ENCODE measurements around the gene ERVFRD-1. TPM values are rescaled to one million over a fixed set of nuclear protein-coding genes. Genes with fewer than 3 reads are reported as not detected.

The ERVFRD-1 gene
- total and polyA plus RNA-seq, 2 of the 13 experiments (the other 11 are each of a cell fraction or from before 2014, with no cell fraction given), result not detected

GRCh38 chr6:11055127-11055627, 56.3 kb downstream of the ERVFRD-1 start (continued):
- TF ChIP-seq ZUFSP (CRISPR knock-in tag; IDR thresholded peaks at IDR 0.05; ENCODE audit: borderline replicate concordance) (no peak), RXRA (CRISPR knock-in tag; IDR thresholded peaks at IDR 0.05) (no peak), YEATS4 (CRISPR knock-in tag; IDR thresholded peaks at IDR 0.05; ENCODE audit: borderline replicate concordance) (no peak), ISL2 (CRISPR knock-in tag; IDR thresholded peaks at IDR 0.05) (peak; percentile 73), KDM4B (CRISPR knock-in tag; IDR thresholded peaks at IDR 0.05) (no peak), SP4 (CRISPR knock-in tag; IDR thresholded peaks at IDR 0.05) (no peak), ZNF235 (CRISPR knock-in tag; IDR thresholded peaks at IDR 0.05; ENCODE audit: borderline replicate concordance) (no peak), ZNF510 (CRISPR knock-in tag; IDR thresholded peaks at IDR 0.05; ENCODE audit: low read depth) (no peak), ZNF674 (CRISPR knock-in tag; IDR thresholded peaks at IDR 0.05; ENCODE audit: low read depth) (no peak), ZNF224 (CRISPR knock-in tag; IDR thresholded peaks at IDR 0.05) (no peak), ZSCAN5A (CRISPR knock-in tag; IDR thresholded peaks at IDR 0.05; ENCODE audit: borderline replicate concordance) (no peak), HMGXB4 (CRISPR knock-in tag; IDR thresholded peaks at IDR 0.05; ENCODE audit: borderline replicate concordance in 1 of 2, low read depth in 1 of 2) (no peak), ZNF354B (CRISPR knock-in tag; IDR thresholded peaks at IDR 0.05) (no peak), POLR2A (IDR thresholded peaks at IDR 0.05; ENCODE audit: insufficient read depth in 1 of 2, low read depth in 2 of 2, low read length in 2 of 2) (no peak), KAT7 (CRISPR knock-in tag; IDR thresholded peaks at IDR 0.05; ENCODE audit: borderline replicate concordance) (no peak), ZNF430 (CRISPR knock-in tag; IDR thresholded peaks at IDR 0.05) (no peak), NAIF1 (CRISPR knock-in tag; IDR thresholded peaks at IDR 0.05; ENCODE audit: borderline replicate concordance) (no peak), POLR2AphosphoS2 (IDR thresholded peaks at IDR 0.05; ENCODE audit: low read depth, low read length) (no peak), ZFP1 (CRISPR knock-in tag; IDR thresholded peaks at IDR 0.05) (peak; percentile 46; the same call in 1 of the 2 replicates)
- TF ChIP-seq, protein P1, sequence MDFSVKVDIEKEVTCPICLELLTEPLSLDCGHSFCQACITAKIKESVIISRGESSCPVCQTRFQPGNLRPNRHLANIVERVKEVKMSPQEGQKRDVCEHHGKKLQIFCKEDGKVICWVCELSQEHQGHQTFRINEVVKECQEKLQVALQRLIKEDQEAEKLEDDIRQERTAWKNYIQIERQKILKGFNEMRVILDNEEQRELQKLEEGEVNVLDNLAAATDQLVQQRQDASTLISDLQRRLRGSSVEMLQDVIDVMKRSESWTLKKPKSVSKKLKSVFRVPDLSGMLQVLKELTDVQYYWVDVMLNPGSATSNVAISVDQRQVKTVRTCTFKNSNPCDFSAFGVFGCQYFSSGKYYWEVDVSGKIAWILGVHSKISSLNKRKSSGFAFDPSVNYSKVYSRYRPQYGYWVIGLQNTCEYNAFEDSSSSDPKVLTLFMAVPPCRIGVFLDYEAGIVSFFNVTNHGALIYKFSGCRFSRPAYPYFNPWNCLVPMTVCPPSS (IDR thresholded peaks at IDR 0.05), result no peak

All from HepG2 (cell line).